Activated T-helper 1 cell treated with anti-CD3 and anti-CD28 coated beads, Interleukin-2, amount 50 U/mL, for 16 hours (primary cell): ENCODE results near the gene REC114.
"Not testable (repeated sequence)": the region's sequence is repeated elsewhere in the genome, so short reads cannot be mapped to it uniquely, and the experiment has no call there.

Source experiments
- DNase-seq, 2 donors: peaks; one replicate each; pipeline ENCODE4 v3.0.0-alpha.2; 2020; ENCODE audit warnings: low read depth in 1 of 2, low spot score in 1 of 2

REC114 gene

GRCh38 chr15:73524919-73525318 lies 82.0 kb downstream of the REC114 start:
- DNase-seq, result no peak

DNA sequence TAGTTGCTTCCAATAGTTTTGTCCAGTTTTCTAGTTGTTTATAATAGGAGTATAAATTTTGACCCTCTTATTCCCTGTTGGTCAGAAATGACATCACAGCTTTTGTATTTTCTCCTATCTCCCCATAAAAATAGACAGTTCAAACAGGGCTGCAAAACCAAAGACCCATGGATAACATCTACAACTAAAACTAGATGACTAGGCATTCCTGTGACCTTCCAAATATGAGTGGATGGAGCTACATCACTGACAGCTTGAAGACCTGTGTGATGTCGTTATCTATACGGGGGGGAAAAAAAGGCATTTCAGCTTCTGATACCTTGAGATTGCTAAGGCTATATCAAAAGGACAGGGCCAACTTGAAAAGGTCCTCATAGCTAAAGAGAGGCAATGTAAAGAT lies 84.6 kb downstream of the REC114 start:
- no peak for DNase-seq

DNA sequence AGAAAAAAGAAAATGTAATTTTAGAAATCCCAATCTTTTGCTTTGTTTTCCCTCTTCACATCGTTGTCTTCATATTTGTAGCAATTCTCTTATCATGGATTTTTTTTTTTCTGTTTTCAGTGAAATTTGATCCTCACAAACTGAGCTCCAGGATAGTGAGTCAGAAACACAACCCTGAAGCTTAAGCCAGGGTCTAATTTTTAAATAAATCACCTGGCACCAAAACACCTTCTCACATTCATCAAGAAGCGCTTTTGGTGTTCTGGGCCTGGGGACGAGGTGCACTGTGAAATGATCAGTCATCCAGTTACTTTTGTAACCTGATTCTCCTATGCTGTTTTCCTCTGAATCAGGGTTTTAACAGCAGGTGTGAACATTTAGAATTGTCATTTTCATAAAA lies 87.7 kb downstream of the REC114 start:
- no peak for DNase-seq

DNA sequence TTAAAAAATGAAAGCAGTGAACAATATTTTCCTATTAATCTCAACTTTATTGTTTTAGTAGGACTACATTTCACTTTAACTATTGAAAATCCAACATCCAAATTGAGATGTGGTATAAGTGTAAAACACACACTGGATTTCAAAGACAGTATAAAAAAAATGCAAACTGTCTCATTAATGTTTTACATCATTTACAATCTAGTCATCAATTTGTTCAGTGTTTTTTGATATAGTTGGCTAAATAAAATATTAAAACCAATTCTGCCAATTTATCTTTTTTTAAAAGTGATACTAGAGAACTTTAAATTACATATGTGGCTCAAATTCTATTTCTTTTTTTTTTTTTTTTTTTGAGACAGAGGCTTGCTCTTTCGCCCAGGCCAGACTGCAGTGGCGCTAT lies 95.2 kb downstream of the REC114 start:
- DNase-seq, result no peak

DNA sequence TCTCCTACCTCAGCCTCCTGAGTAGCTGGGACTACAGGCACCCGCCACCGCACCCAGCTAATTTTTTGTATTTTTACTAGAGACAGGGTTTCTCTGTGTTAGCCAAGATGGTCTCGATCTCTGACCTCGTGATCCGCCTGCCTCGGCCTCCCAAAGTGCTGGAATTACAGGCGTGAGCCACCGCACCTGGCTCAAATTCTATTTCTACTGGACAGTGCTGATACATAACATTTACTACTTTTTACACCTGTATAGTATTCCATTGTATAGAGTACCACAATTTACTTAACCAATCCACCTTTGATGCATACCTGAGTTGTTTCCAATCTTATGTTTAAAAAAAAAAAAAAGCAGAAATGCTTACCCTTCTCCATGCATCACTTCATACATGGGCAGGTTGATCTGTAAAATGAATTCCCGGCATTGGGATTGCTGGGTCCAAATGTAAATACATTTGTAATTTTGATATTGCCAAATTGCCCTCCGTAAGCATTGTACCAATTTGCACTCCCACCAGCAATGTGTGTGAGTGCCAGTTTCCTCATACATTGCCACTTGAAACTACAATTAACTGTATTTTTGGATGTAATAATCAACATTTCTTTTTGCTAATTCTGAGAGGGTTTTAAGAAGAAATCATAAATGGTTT lies 95.7 kb downstream of the REC114 start:
- no peak for DNase-seq

DNA sequence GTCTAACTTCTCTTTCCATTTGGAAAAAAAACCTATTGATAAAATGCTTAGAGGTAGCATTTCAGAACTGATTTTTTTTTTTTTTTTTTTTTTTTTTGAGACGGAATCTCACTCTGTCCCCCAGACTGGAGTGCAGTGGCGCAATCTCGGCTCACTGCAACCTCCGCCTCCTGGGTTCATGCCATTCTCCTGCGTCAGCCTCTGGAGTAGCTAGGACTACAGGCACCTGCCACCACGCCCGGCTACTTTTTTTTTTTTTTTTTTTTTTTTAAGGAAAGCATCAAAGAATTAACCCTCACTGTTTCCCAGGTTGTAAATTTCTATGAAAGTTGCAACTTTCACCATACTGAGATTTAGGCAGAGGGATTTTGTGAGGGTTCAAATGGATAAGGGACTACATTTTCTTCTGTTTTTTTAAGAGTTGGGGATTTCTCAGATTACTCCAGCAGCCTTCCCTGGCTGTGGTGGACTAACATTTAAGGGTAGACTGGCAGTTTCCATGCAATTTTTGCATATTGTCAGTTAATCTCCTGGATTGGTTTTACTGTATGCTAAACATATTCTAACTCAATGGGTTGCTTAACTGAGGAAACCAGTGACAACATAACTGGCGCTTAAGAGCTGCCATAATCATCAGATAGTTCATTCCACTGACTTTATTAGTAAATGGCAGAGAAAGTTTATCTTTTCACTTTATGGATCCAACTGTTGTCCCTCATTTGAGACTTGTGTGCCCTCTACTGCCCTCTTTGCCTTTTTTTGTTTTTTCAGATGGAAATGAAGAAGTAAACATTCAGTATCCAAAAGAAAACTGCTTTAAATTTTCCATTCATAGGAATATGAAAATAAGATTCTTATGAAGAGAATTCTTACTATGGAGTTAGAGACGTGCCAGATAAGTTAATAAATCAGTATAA lies 96.5 kb downstream of the REC114 start:
- no peak for DNase-seq

GRCh38 chr15:73540161-73540560 lies 97.2 kb downstream of the REC114 start:
- DNase-seq, result no peak

DNA sequence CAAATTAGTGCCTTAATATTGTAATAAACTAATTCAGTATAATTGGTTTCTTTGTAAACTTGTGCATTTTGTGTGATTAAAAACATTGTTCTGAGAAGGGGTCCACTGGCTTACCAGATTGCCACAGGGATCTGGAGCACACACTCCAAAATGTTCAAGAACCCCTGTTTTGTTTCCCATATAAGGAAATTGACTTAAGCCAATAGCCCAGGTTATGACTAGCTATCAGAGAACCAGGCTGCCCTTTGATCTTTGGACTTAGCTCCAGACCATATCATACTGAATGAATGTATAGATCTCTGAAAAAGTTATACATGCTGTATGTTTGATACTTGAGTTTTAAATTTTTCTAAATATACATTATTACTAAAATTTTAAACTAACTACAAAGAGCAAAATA lies 98.5 kb downstream of the REC114 start:
- DNase-seq, result no peak

DNA sequence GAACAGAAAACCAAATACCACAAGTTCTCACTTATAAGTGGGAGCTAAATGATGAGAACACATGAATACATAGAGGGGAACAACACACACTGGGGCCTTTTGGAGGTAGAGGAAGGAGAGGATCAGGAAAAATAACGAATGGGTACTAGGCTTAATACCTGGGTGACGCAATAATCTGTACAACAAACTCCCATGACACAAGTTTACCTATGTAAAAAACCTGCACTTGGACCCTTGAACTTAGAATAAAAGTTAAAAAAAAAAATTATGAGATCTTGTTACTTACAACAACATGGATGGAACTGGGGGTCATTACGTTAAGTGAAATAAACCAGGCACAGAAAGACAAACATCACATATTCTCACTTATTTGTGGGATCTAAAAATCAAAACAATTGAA lies 106.0 kb downstream of the REC114 start:
- DNase-seq, result not testable (repeated sequence)

DNA sequence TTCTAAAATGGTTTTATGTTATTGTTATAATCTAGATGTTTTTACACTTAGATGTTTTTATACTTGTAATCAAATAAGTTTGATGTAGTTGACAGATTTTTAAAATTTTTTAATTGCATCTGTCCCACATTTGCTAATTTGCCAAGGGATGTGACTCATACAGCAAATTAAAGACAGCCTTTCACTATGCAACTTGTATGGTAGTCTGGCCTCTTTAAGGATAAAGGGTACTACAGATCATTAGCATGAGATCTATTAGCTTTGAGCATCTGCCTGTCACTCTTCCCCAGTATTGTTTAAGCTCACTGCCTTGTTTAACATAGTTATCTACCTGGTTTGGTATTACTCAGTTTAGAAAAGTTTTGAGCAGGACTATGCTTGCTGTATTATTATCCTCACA lies 107.2 kb downstream of the REC114 start:
- DNase-seq, result no peak

- DNase-seq, result no peak
These were observed 112.1 kb downstream of the REC114 start for GRCh38 chr15:73555080-73555479.

DNA sequence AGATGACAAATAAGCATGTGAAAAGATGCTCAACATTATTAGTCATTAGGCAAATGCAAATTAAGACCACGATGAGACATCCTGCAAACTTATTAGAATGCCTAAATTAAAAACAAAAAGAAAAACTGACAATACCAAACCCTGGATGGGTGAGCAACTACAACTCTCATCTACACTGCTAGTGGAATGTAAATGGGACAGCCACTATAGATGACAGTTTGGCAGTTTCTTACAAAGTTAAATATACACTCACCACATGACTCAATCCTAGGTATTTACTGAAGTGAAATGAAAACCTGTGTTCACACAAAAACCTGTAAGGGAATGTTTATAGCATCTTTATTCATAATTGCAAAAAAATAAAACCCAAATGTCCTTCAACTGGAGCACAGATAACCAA lies 115.6 kb downstream of the REC114 start:
- DNase-seq, result no peak

DNA sequence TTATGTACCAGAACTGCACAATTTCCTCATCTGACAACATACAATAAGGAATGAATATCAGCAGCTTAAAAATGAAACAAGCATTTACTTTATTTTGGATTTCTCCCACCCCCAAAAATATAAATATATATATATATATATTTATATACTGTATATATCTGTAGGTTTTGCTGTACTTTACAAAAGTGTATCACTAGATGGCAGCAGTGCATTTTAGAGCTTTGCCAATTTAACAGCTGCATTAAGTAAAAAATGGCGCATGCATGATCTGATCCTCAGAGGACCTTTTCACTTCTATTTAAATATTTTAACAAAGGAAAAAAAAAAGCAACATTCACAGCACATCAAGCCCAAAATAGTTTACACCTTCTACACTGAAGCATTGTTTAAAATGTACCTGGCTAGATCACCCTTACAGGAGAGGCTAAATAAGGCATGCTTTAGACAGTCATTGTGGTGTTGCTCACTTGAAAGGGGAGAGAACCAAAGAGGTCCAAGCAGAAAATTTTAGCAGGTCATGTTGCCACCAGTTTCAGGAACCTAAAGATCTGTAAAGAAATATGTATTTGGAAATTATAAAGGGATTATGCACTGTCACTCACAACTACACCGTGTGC lies 117.6 kb downstream of the REC114 start:
- DNase-seq, result no peak

DNA sequence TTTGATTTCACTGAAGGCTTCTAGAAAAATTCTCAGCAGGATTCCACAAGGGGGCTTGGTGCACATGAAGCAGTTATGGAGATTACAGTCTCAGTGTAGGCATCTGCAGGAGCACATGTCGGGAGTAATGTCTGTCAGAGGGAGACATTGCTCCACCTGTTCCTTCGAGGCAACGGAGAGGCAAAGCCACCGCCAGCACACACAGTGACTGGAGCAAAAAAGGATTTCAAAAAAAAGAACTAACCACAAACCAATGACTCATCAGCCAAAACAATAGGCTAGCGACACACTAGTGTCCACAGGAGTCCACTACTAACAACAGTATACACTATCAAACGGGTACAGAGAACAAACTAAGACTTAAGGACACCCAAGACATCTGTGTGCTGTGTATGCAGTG lies 121.3 kb downstream of the REC114 start:
- no peak for DNase-seq

DNA sequence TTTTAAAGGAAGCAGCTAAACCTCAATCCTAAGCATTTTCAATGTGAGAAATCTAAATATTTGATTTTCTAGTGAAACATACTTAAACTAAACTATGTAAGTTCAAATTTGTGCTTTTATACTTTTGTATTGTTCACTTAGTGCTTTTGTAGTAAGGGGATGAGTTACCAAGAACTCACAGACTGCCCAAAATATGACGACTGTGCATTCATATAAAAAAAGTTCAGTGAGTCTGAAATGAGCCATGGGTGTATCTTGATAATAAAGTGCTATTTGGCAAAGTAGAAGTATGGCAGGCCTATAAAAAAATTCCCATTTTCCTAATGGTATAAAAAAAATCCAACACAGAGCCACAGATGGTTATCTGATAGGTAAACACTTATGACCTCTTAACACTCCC lies 124.1 kb downstream of the REC114 start:
- no peak for DNase-seq

DNA sequence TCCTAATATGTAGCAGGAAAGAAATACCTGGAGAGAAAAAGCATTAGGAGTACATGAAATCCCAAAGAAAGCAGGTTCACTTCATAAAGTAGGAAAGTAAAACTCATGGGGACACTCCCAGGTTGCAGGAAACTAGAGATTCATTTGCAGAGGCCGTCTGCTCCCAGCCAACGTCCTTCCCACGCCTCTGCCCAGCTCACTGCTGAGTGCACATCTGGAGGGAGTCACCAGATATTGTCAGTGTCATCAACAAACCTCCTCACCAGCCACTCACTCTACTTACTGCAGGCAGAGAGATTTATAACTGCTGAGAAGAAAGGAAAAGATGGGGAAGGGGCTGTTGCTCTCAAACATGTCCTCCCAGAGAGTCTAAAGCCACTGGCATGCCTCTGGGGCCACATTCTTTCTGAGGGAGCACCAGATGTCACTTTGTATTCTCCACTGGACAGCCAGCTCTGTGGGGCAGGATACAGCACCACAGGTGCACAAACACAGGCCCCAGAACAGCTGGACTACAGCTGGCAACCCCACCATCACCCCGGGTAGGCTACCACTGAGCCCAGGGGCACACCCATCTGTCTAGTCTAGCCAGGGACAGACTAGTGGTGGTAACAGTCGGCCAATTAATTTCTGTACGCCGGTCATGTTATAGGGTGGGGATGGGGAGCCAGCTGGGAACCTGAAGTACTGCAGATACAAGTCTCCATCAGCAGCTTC lies 125.8 kb downstream of the REC114 start:
- DNase-seq, result no peak

DNA sequence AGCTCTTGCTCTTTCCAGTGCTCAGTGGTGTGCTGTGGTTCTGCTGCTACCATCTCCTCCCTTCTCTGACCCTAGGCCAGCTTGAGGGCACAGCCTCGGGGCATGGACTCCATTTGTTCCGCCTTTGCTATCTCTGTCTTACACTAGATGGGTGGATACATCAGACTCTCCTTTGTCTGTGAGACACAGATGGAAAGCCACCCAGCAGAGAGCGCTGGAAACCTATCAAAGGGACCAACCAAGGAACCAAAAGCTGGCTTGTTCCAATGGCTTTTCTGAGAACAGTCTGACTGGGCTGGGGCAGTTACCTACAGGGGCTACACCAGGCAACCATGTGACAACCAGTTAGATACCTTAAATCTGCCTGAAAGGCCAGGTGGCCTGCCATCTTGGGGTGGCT lies 126.4 kb downstream of the REC114 start:
- no peak for DNase-seq

GRCh38 chr15:73570355-73571032 lies 127.5 kb downstream of the REC114 start:
- DNase-seq, result no peak

- DNase-seq, result no peak
These were observed 128.4 kb downstream of the REC114 start for GRCh38 chr15:73571346-73571745.

GRCh38 chr15:73572296-73572695 lies 129.3 kb downstream of the REC114 start:
- no peak for DNase-seq

- no peak for DNase-seq
These were observed 130.1 kb downstream of the REC114 start for GRCh38 chr15:73573037-73573436.
